Calu3 (cell line): Measurements from ENCODE around the gene ORC5. TPM values are rescaled to one million over a fixed set of nuclear protein-coding genes. Genes with fewer than 3 reads are reported as not detected.

Experiments used
- BruUV-seq: library from RNA; stranded (reverse); fragments of 400-500 nt; replicated peaks from 2 replicates; lab custom pipeline; 2021; lab: Mats Ljungman, UMichigan
- CTCF ChIA-PET: fragments of 300-600 bp; sonication (Branson Sonifier 250); formaldehyde crosslinking; loops from one replicate; lab custom pipeline; 2022; ENCODE audit warnings: antibody characterized with exemption; lab: Charles Lee
- DNase-seq: peaks from one replicate; pipeline ENCODE4 v3.0.0; 2022
- H3K27ac Mint-ChIP-seq: one replicate; pipeline ENCODE4 v1.8.0; 2022; ENCODE audit warnings: mixed read lengths; ENCODE audit not compliant: unreplicated experiment
- H3K27me3 Mint-ChIP-seq: one replicate; pipeline ENCODE4 v1.8.0; 2022; ENCODE audit warnings: mixed read lengths; ENCODE audit not compliant: unreplicated experiment
- H3K36me3 Mint-ChIP-seq: one replicate; pipeline ENCODE4 v1.8.0; 2022; ENCODE audit warnings: mild to moderate bottlenecking, moderate library complexity, mixed read lengths; ENCODE audit not compliant: insufficient read depth, unreplicated experiment
- H3K4me1 Mint-ChIP-seq: one replicate; pipeline ENCODE4 v1.8.0; 2022; ENCODE audit warnings: mild to moderate bottlenecking, low read depth, mixed read lengths; ENCODE audit not compliant: unreplicated experiment
- H3K4me3 Mint-ChIP-seq: one replicate; pipeline ENCODE4 v1.8.0; 2022; ENCODE audit warnings: mild to moderate bottlenecking, low read depth, moderate library complexity, mixed read lengths; ENCODE audit not compliant: unreplicated experiment
- H3K9me3 Mint-ChIP-seq: one replicate; pipeline ENCODE4 v1.8.0; 2022; ENCODE audit warnings: low read depth, mixed read lengths; ENCODE audit not compliant: unreplicated experiment
- CTCF ChIP-seq: fragments of 200-600 bp; IDR thresholded peaks from one replicate; pipeline ENCODE4 v1.8.0; 2022; ENCODE audit warnings: antibody characterized with exemption; ENCODE audit not compliant: unreplicated experiment
- intact Hi-C: fragments of 100-400 bp; cut with micrococcal nuclease; formaldehyde crosslinking; loops from one replicate; pipeline ENCODE4 v1.10.0; 2022; ENCODE audit not compliant: unreplicated experiment
- total RNA-seq: library from RNA; stranded (reverse); gene quantifications from 2 replicates; pipeline ENCODE4 v1.2.3, GENCODE V29; 2022

Gene ORC5
- total RNA-seq, 1 experiment from 2014 or later: 20.2 TPM

GRCh38 chr7:104252409-104253134, 44.8 kb upstream of the ORC5 start:
- H3K27me3 Mint-ChIP-seq: peaks cover 53% of the 10 kb centered on the region
- H3K4me1 Mint-ChIP-seq: no peaks in the 10 kb centered on the region
- BruUV-seq: no TSS peak
- intact Hi-C loops: no loop called here
- CTCF ChIA-PET: interaction anchor here (1.3 kb wide), 1 partner anchor 21 kb away, joined by 4 read pairs; no protein-coding TSS in a partner anchor
- no peak for TF ChIP-seq CTCF
- H3K4me3 Mint-ChIP-seq: no peak overlapping the region
- H3K36me3 Mint-ChIP-seq: no peaks in the 10 kb centered on the region
- no peak overlapping the region for H3K27ac Mint-ChIP-seq
- no peak for DNase-seq
- H3K9me3 Mint-ChIP-seq: no peaks in the 10 kb centered on the region

DNA sequence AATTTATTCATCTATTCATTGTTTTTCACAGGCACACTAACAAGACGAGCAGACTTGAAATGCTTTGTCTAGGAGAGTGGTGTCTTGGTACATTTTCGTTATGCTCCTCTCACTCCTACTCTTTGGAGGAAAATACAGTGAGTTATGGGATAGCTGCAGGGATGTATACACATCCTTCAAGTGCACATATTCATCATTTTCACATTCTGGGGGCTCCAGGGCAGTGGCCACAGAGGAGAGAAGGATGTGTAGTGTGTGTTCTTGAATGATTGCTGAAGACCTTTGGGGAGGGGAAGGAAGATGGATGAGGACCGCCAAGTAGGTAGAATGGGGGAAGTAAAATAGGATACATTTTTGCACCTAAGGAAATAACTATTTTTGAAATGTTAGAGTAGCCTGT, 34.8 kb upstream of the ORC5 start:
- intact Hi-C loops: no loop called here
- DNase-seq: no peak
- no TSS peak for BruUV-seq
- no peak for TF ChIP-seq CTCF
- peaks cover 75% of the 10 kb centered on the region for H3K27me3 Mint-ChIP-seq
- H3K27ac Mint-ChIP-seq: no peak overlapping the region
- no peaks in the 10 kb centered on the region for H3K9me3 Mint-ChIP-seq
- H3K4me3 Mint-ChIP-seq: no peak overlapping the region
- CTCF ChIA-PET: no interaction called here
- no peaks in the 10 kb centered on the region for H3K36me3 Mint-ChIP-seq
- H3K4me1 Mint-ChIP-seq: no peaks in the 10 kb centered on the region

GRCh38 chr7:104241538-104242209, 33.9 kb upstream of the ORC5 start:
- H3K4me1 Mint-ChIP-seq: no peaks in the 10 kb centered on the region
- H3K27me3 Mint-ChIP-seq: peaks cover 74% of the 10 kb centered on the region
- no peaks in the 10 kb centered on the region for H3K9me3 Mint-ChIP-seq
- no TSS peak for BruUV-seq
- H3K27ac Mint-ChIP-seq: no peak overlapping the region
- DNase-seq: no peak
- no peaks in the 10 kb centered on the region for H3K36me3 Mint-ChIP-seq
- no peak for TF ChIP-seq CTCF
- no peak overlapping the region for H3K4me3 Mint-ChIP-seq
- CTCF ChIA-PET: no interaction called here
- intact Hi-C loops: no loop called here

GRCh38 chr7:104241135-104241534, 33.3 kb upstream of the ORC5 start:
- no peaks in the 10 kb centered on the region for H3K4me1 Mint-ChIP-seq

More at GRCh38 chr7:104241135-104241534, 33.3 kb upstream of the ORC5 start:
- no peak overlapping the region for H3K4me3 Mint-ChIP-seq
- intact Hi-C loops: no loop called here
- CTCF ChIA-PET: no interaction called here
- H3K36me3 Mint-ChIP-seq: no peaks in the 10 kb centered on the region
- no peak for TF ChIP-seq CTCF
- H3K27ac Mint-ChIP-seq: no peak overlapping the region
- peaks cover 72% of the 10 kb centered on the region for H3K27me3 Mint-ChIP-seq
- no TSS peak for BruUV-seq
- DNase-seq: no peak
- H3K9me3 Mint-ChIP-seq: no peaks in the 10 kb centered on the region
